Measurements from ENCODE around the gene CRYGN. TPM values are rescaled to one million over a fixed set of nuclear protein-coding genes. Genes with fewer than 3 reads are reported as not detected.

CRYGN gene
- total RNA-seq, 1 donor from 2014 or later, result not detected

GRCh38 chr7:151459726-151460473, 20.0 kb upstream of the CRYGN start:
- DNase-seq, result peak; percentile 68

- DNase-seq, result no peak
These were observed 17.6 kb upstream of the CRYGN start for GRCh38 chr7:151457534-151457933.

GRCh38 chr7:151456782-151457181, 16.8 kb upstream of the CRYGN start:
- no peak for DNase-seq

GRCh38 chr7:151456276-151456675, 16.3 kb upstream of the CRYGN start:
- no peak for DNase-seq

GRCh38 chr7:151455690-151456089, 15.7 kb upstream of the CRYGN start:
- DNase-seq, result no peak

- no peak for DNase-seq
These were observed 15.1 kb upstream of the CRYGN start for GRCh38 chr7:151454932-151455530.

GRCh38 chr7:151454305-151454704, 14.4 kb upstream of the CRYGN start:
- DNase-seq, result no peak

- no peak for DNase-seq
These were observed 13.4 kb upstream of the CRYGN start for GRCh38 chr7:151453326-151453791.

- no peak for DNase-seq
These were observed 12.9 kb upstream of the CRYGN start for GRCh38 chr7:151452680-151453325.

GRCh38 chr7:151451626-151452571, 12.0 kb upstream of the CRYGN start:
- no peak for DNase-seq

GRCh38 chr7:151451156-151451555, 11.2 kb upstream of the CRYGN start:
- no peak for DNase-seq

- no peak for DNase-seq
These were observed 10.0 kb upstream of the CRYGN start for GRCh38 chr7:151449990-151450389.

- peak; percentile 47 for DNase-seq
These were observed 8.6 kb upstream of the CRYGN start for GRCh38 chr7:151448261-151449252.

- DNase-seq, result no peak
These were observed 7.9 kb upstream of the CRYGN start for GRCh38 chr7:151447901-151448260.

GRCh38 chr7:151447312-151447711, 7.4 kb upstream of the CRYGN start:
- no peak for DNase-seq

- no peak for DNase-seq
These were observed 6.5 kb upstream of the CRYGN start for GRCh38 chr7:151446412-151446811.

- no peak for DNase-seq
These were observed 4.7 kb upstream of the CRYGN start for GRCh38 chr7:151444632-151445031.

- peak; percentile 25 for DNase-seq
These were observed 3.0 kb upstream of the CRYGN start for GRCh38 chr7:151442776-151443496.

GRCh38 chr7:151440799-151441445, 981 bp upstream of the CRYGN start:
- DNase-seq, result no peak

Measured in skin of body (tissue), 2 donors.